ENCODE measurements around the gene TNF. TPM values are rescaled to one million over a fixed set of nuclear protein-coding genes. Genes with fewer than 3 reads are reported as not detected.
"Not testable (repeated sequence)": the region's sequence is repeated elsewhere in the genome, so short reads cannot be mapped to it uniquely, and the experiment has no call there.

TNF gene
- total RNA-seq, 3 donors from 2014 or later: 485 to 701 (median 587) TPM

DNA sequence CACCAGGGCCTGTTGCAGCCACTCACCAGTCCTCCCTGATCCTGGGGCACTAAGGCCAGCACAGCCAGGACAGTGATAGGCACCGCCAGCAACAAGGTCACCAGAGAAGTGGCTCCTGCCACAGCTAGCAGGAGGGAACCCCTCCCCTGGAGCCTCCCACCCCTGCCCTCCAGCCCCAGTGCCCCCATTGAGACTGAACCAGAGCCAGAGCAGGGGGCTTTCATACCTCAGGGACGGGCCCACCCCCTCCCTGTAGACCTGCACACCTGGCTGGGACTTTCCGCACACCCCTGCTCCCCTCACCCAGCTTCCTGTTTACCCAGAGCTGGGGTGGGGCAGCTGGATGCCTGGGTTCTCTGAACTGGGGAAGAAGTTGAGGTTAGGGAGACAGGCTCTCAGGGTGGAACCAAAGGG lies 6.9 kb downstream of the TNF start, which contains the start of gene LTB:
Gene LTB, minus strand, starts transcription at position 195 of the 414 bp plus-strand sequence. Its CDS starts 7 bp downstream, at position 188.
- peak within 1 kb of the TSS; percentile 96 for H3K4me3 Mint-ChIP-seq
- no peaks in the 10 kb centered on the region for H3K27me3 Mint-ChIP-seq (ENCODE audit: low read depth)
- no peaks in the 10 kb centered on the region for H3K9me3 Mint-ChIP-seq
- peak; percentile 61 for DNase-seq
- peaks cover 78% of the 10 kb centered on the region for H3K4me1 Mint-ChIP-seq (ENCODE audit: low read depth)
- peak; percentile 3 to 13 for ATAC-seq
- peaks cover 24% of the 10 kb centered on the region for H3K36me3 Mint-ChIP-seq (ENCODE audit: insufficient read depth)

DNA sequence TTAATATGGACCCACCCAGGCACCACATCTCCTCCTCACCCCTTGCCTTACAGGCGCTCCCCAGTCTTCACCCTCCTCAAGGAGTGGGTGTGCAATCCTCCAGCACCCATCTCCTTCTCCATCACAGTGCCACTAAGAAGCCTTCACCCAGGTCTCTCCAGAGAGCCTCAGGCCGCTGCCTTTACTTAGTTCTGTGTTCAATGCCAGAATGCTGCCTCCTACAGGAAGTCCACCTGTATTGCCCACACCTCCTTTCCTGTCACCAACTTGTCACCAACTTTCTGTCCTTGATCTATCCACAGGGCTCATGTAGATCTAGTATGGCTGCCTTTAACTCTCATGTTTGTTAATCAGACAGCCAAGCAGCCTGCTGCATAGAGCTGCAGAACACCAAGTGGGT lies 10.1 kb downstream of the TNF start:
- ATAC-seq (no peak), DNase-seq (no peak)
- Mint-ChIP-seq H3K9me3 (no peaks in the 10 kb centered on the region), H3K27me3 (ENCODE audit: low read depth) (no peaks in the 10 kb centered on the region), H3K4me3 (peak overlapping the region; percentile 47), H3K36me3 (ENCODE audit: insufficient read depth) (peaks cover 10% of the 10 kb centered on the region), H3K4me1 (ENCODE audit: low read depth) (peaks cover 77% of the 10 kb centered on the region)

DNA sequence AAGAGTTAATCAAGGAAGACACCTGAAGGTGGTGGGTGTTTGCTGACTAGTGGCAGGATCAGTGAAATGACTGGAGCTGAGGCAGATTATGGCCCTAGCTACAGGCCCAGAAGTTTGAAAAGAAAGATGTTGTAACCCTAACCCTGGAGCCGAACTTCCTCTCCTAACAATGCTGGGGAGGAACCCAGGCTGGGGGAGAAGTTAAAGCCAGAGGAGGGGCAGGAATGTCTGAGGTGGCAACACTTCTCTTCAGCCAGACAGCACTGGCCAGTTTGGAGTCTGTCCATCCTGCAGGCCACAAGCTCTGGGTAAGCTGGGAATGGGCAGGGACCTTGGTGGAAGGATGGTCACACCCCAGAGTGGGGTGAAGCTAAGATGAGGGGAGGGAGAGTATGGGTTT lies 10.6 kb downstream of the TNF start, which contains the start of gene LST1:
Gene LST1, plus strand, starts transcription at position 270 of the 400 bp plus-strand sequence. CDS start 1,023 bp downstream, outside the sequence.
- Mint-ChIP-seq H3K4me3 (peak within 1 kb of the TSS; percentile 74), H3K4me1 (ENCODE audit: low read depth) (peaks cover 76% of the 10 kb centered on the region), H3K36me3 (ENCODE audit: insufficient read depth) (peaks cover 9% of the 10 kb centered on the region), H3K9me3 (no peaks in the 10 kb centered on the region), H3K27me3 (ENCODE audit: low read depth) (no peaks in the 10 kb centered on the region)
- ATAC-seq: no peak
- DNase-seq: no peak

DNA sequence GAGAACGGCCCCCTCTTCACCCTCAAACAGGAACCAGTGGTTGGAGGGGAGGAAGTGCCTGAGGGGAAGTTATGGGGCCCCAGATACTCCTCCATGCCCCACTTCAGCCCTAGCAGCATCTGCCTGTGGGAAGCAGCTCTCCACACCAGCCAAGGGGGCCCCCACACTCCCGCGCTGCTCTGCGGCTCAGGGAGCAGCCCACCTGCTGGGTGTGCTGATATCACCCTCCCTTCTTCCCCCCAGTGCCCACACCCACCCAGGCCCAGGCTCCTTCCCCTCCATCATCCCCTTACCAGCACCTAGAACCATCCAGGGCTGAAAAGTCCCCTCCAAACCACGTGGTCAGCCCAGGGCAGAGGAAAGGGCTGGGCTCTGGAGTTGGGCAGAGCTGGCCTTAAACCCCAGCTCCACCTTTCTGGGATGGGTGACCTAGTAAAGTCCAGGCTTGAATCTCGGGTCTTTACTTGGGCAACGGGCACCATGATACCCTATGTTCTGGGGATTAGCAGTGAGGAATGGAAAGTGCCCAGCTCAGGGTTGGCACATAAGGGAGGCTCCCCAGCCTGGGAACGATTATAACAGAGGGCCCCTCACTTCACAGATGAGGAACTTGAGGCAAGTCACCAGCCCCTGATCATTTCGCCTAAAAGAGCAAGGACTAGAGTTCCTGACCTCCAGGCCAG lies 11.4 kb downstream of the TNF start:
- Mint-ChIP-seq H3K36me3 (ENCODE audit: insufficient read depth) (peaks cover 7% of the 10 kb centered on the region), H3K4me3 (peak overlapping the region; percentile 74), H3K27me3 (ENCODE audit: low read depth) (no peaks in the 10 kb centered on the region), H3K4me1 (ENCODE audit: low read depth) (peaks cover 76% of the 10 kb centered on the region), H3K9me3 (no peaks in the 10 kb centered on the region)
- ATAC-seq (peak in 1 of 2 donors; percentile 16), DNase-seq (no peak)

DNA sequence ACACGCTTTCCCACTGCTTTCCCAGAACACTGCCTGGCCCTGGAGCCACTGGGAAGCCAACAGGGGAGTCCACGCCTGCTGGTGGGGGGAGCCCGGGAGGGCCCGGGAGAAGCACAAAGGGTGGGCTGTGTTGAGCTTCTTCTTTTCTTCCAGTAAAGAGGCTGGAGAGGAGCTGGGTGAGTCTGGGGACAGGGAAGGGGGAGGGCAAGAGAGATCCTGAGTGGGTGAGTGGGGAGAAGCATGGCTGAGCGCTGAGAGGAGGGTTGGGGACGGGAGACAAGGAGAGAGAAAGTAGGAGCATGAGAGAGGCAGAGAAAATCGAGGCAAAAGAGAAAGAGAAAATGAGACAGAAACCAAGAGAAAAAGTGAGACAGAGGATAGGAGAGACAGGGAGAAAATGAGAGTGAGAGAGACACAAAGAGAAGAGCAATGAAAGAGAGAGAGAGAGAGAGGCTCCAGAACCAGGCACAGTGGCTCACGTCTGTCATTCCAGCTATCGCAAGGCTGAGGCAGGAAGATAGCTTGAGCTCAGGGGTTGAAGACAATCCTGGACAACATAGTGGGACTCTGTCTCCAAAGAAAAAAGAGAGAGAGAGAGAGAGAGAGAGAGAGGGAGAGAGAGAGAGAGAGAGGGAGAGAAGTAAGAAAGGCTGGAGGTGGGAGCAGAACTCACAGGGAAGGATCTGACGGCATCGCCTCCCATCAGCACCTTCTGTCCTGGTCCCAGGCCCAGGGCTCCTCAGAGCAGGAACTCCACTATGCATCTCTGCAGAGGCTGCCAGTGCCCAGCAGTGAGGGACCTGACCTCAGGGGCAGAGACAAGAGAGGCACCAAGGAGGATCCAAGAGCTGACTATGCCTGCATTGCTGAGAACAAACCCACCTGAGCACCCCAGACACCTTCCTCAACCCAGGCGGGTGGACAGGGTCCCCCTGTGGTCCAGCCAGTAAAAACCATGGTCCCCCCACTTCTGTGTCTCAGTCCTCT lies 12.7 kb downstream of the TNF start:
- H3K36me3 Mint-ChIP-seq (ENCODE audit: insufficient read depth): peaks cover 5% of the 10 kb centered on the region
- no peaks in the 10 kb centered on the region for H3K9me3 Mint-ChIP-seq
- peaks cover 73% of the 10 kb centered on the region for H3K4me1 Mint-ChIP-seq (ENCODE audit: low read depth)
- no peak for DNase-seq
- H3K27me3 Mint-ChIP-seq (ENCODE audit: low read depth): no peaks in the 10 kb centered on the region
- peak overlapping the region; percentile 80 for H3K4me3 Mint-ChIP-seq
- ATAC-seq: peak; percentile 61 to 67

DNA sequence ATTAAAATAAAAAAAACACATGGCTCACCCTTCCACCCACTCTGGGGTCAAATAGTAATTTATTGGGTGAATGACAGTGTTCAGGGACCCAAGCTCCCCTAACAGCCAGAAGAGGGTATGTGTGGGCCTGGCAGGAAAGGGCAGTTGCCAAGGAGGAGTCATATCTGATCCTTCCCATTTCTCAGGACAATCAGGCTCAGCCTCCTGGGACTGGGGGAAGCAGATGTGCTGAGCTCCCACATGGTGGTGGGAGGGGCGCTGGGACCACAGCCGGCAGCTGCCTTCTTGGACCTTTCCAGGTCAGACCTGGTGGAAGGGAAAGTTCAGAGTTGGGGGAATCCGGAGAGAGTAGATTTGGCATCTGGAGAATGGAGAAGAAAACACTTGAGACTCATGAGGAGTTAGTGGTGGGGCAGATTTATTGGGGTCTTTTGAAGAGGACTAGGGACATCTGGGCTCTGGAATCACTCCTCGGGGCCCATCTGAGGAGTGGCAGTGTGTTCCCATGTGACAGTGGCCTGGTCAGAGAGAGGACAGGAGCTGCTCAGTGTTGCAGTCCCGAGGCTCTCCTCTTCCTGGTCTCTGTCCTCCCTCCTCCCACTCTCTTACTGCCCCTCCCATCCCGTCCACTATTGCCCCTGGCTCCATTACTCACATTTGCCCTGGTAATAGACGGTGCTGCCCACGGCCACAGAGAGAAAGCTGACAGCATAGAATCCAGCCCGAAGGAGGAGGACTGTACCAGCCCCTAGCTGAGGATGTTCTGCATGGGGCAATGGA lies 13.7 kb downstream of the TNF start:
- DNase-seq (no peak), ATAC-seq (no peak)
- Mint-ChIP-seq H3K36me3 (ENCODE audit: insufficient read depth) (peaks cover 5% of the 10 kb centered on the region), H3K4me3 (peak overlapping the region; percentile 31), H3K9me3 (no peaks in the 10 kb centered on the region), H3K27me3 (ENCODE audit: low read depth) (no peaks in the 10 kb centered on the region), H3K4me1 (ENCODE audit: low read depth) (peaks cover 72% of the 10 kb centered on the region)

DNA sequence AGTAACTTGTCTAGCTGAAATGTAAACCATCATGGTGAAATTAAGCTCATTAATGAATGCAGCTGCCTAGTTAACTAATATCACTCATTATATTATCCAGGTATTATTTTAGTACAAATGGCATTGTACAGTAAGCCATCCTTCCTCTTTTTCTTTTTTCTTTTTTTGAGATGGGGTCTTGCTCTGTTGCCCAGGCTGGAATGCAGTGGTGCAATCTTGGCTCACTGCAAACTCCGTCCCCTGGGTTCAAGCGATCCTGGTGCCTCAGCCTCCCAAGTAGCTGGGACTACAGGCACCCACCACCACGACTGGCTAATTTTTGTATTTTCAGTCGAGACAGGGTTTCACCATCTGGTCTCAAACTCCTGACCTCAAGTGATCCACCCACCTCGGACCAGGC lies 15.3 kb downstream of the TNF start:
- H3K9me3 Mint-ChIP-seq; H3K27me3 Mint-ChIP-seq (ENCODE audit: low read depth); DNase-seq; ATAC-seq; H3K36me3 Mint-ChIP-seq (ENCODE audit: insufficient read depth); H3K4me3 Mint-ChIP-seq: not testable (repeated sequence)
- H3K4me1 Mint-ChIP-seq (ENCODE audit: low read depth): peaks cover 62% of the 10 kb centered on the region

DNA sequence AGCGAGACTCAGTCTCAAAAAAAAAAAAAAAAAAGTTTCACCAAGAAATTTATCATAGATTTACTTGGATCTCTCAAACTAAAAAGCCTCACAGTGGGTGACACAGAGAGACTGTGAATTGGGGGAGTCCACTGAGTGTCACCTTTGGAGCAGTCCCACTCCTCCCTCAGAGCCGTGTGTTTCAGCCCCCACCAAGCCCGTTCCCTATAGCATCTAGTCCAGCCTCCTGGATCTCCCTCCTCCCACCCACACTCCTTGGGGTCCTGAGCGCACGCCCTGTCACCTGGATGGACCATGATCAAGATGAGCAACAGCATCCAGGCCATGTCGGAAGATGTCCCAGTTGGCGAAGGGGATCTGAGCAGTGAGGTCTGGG lies 17.0 kb downstream of the TNF start:
- no peaks in the 10 kb centered on the region for H3K27me3 Mint-ChIP-seq (ENCODE audit: low read depth)
- H3K4me1 Mint-ChIP-seq (ENCODE audit: low read depth): peaks cover 59% of the 10 kb centered on the region
- ATAC-seq: peak in 1 of 2 donors; percentile 11
- H3K4me3 Mint-ChIP-seq: peak overlapping the region; percentile 63
- peaks cover 5% of the 10 kb centered on the region for H3K36me3 Mint-ChIP-seq (ENCODE audit: insufficient read depth)
- H3K9me3 Mint-ChIP-seq: no peaks in the 10 kb centered on the region
- DNase-seq: no peak

DNA sequence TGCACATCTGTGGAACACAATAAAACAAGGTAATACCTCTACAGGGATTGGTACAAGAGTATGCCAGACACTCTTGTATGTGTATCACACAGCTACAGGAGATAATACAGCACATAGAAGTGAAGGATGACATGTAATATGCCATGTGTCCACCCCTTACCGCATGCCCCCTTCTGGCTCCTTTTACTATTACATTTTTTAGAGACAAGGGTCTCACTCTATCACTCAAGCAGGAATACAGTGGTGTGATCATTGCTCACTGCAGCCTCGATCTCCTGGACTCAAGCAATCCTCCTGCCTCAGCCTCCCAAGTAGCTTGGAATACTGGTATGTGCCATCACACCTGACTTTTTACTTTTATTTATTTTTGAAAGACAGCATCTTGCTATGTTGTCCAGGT lies 21.6 kb downstream of the TNF start:
- ATAC-seq (peak; percentile 75 to 81), DNase-seq (peak; percentile 38)
- no peaks in the 10 kb centered on the region for H3K27me3 Mint-ChIP-seq (ENCODE audit: low read depth)
- H3K4me1 Mint-ChIP-seq (ENCODE audit: low read depth): peaks cover 46% of the 10 kb centered on the region
- H3K36me3 Mint-ChIP-seq (ENCODE audit: insufficient read depth): no peaks in the 10 kb centered on the region
- no peaks in the 10 kb centered on the region for H3K9me3 Mint-ChIP-seq
- H3K4me3 Mint-ChIP-seq: no peak overlapping the region

DNA sequence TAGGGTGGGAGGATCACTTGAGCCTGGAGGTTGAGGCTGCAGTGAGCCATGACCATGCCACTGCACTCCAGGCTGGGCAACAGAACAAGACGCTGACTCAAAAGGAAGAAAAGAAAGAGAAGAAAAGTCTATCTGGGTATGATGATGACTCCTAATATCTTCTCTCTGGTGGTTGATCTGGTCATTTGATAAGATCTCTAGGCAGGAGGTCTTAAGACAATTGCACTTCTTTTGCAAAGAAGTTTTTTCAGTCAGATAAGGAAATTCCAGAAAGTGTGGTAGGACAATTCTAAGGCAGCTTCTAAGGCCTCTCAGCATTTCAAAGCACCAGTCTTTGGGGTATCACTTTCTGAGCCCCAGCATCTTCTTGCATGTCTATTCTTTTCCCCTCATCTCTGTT lies 32.0 kb downstream of the TNF start:
- Mint-ChIP-seq H3K4me1 (ENCODE audit: low read depth) (no peaks in the 10 kb centered on the region), H3K36me3 (ENCODE audit: insufficient read depth) (no peaks in the 10 kb centered on the region), H3K27me3 (ENCODE audit: low read depth) (no peaks in the 10 kb centered on the region), H3K4me3 (no peak overlapping the region), H3K9me3 (no peaks in the 10 kb centered on the region)
- DNase-seq: no peak
- ATAC-seq: no peak

DNA sequence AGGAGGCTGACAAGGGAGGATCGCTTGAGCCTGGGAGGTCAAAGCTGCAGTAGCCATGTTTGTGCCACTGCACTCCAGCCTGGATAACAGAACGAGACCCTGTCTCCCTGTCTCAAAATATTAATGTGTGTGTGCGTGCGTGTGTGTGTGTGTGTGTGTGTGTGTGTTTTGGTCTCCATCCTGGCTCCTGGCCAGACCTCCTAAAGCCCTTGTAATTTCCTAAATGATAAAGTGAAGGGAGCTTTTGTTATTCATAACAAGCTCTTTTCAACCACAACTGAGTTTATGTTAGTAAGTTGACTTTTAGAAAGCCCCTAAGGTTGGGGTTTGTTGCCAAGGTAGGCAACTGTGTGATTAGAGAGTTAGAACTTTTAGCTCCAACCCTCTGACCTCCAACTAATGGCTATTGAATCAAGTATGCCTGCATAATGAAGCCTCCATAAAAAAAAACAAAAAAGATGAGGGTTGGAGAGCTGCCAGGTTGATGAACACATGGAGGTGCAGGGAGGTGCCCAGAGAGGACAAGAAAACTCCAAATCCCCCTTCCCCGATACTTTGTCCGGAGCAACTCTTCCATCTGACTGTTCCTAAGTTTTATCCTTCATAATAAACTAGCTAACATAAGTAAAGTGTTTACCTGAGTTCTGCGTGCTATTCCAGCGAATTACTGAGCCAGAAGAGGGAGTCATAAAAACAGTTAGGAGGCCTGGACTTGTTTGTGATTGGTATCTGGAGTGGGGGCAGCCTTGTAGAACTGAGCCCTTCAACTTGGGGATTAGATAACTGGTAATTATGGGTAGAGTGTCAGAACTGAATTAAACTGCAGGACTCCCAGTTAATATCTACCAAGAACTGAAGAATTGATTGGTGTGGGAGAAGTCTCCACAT lies 34.4 kb downstream of the TNF start:
- DNase-seq (no peak), ATAC-seq (no peak)
- no peaks in the 10 kb centered on the region for H3K36me3 Mint-ChIP-seq (ENCODE audit: insufficient read depth)
- H3K27me3 Mint-ChIP-seq (ENCODE audit: low read depth): no peaks in the 10 kb centered on the region
- H3K4me1 Mint-ChIP-seq (ENCODE audit: low read depth): peaks cover 5% of the 10 kb centered on the region
- no peak overlapping the region for H3K4me3 Mint-ChIP-seq
- no peaks in the 10 kb centered on the region for H3K9me3 Mint-ChIP-seq

DNA sequence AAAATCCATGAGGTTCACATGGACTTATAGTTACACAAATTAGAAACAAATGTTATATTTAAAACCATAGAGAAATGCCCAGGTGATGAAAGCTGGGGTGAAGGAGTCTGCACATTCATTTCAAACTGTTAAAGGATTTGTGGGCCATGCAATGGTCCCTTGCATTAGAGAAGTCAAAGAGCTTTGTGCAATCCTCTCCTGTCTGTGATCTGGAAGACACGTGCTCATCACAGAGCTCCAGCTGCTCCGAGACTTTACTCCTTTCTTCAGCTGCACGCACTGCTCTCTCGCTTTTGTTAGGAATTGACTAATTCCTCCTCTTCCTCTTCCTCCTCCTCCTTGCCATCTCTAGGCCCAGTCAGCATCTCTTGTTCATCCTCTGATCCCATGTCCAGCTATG lies 35.6 kb downstream of the TNF start:
- no peak overlapping the region for H3K4me3 Mint-ChIP-seq

DNA sequence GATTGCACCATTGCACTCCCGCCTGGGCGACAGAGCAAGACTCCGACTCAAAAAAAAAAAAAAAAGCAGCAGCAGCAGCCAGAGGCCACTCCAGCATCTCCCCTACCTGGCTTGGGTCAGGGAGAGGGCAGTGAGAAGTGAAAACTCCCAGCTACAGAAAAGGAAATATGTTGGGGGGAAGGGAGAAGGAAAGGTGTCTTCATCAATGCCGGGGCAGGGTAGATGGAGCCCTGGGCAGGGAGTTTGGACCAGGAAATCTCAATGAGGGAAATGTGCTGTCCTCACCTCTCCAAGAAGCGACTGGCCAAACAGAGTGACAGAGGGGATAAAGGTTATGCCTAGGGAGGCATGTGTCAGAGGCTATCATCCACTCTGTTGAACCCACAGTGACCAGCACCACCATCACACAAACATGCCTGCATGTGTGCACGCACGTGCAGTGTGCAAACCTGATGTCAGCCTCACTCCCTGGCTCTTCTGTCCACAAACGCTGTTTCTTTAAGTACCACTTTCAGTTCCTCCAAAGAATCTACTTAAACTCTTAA lies 38.8 kb downstream of the TNF start:
- H3K4me3 Mint-ChIP-seq: no peak overlapping the region
- no peaks in the 10 kb centered on the region for H3K36me3 Mint-ChIP-seq (ENCODE audit: insufficient read depth)
- H3K4me1 Mint-ChIP-seq (ENCODE audit: low read depth): peaks cover 28% of the 10 kb centered on the region
- DNase-seq (no peak), ATAC-seq (no peak)
- no peaks in the 10 kb centered on the region for H3K9me3 Mint-ChIP-seq
- no peaks in the 10 kb centered on the region for H3K27me3 Mint-ChIP-seq (ENCODE audit: low read depth)

More for the DNA sequence above, 35.6 kb downstream of the TNF start:
- Mint-ChIP-seq H3K9me3 (no peaks in the 10 kb centered on the region), H3K4me1 (ENCODE audit: low read depth) (peaks cover 17% of the 10 kb centered on the region), H3K36me3 (ENCODE audit: insufficient read depth) (no peaks in the 10 kb centered on the region), H3K27me3 (ENCODE audit: low read depth) (no peaks in the 10 kb centered on the region)
- ATAC-seq (no peak), DNase-seq (no peak)

Data from activated T-cell treated with anti-CD3 and anti-CD28 coated beads, Interleukin-2, amount 50 U/mL, for 4 hours (primary cell).